T-helper 17 cell (primary cell): ENCODE results near the gene MAST2. TPM values are rescaled to one million over a fixed set of nuclear protein-coding genes. Genes with fewer than 3 reads are reported as not detected.

ENCODE experiments used
- ATAC-seq: fragments of 150-1000 bp; cut with Tn5 transposase; 2 replicates; pipeline ENCODE4 v1.10.0; 2021; ENCODE audit warnings: mild to moderate bottlenecking, moderate library complexity
- DNase-seq, 3 donors: peaks; one replicate each; pipeline versions ENCODE4 v3.0.0 to v3.0.0-alpha.2; 2020 to 2021
- H3K9me3 ChIP-seq: one replicate; pipeline ENCODE4 v1.7.0; 2013; ENCODE audit warnings: low read length, mild to moderate bottlenecking; ENCODE audit not compliant: control insufficient read depth, poor library complexity, severe bottlenecking
- H3K27ac Mint-ChIP-seq: one replicate; pipeline ENCODE4 v1.8.0; 2022; ENCODE audit warnings: mild to moderate bottlenecking, moderate library complexity, mixed read lengths
- H3K27me3 Mint-ChIP-seq: one replicate; pipeline ENCODE4 v1.8.0; 2022; ENCODE audit warnings: mixed read lengths
- H3K36me3 Mint-ChIP-seq: one replicate; pipeline ENCODE4 v1.8.0; 2022; ENCODE audit warnings: low read depth, mixed read lengths
- H3K4me1 Mint-ChIP-seq: one replicate; pipeline ENCODE4 v1.8.0; 2022; ENCODE audit warnings: mild to moderate bottlenecking, mixed read lengths
- H3K4me3 Mint-ChIP-seq: one replicate; pipeline ENCODE4 v1.8.0; 2022; ENCODE audit warnings: mild to moderate bottlenecking, moderate library complexity, mixed read lengths
- total RNA-seq, 4 donors: library from RNA in 2 of 4; stranded (reverse) in 2 of 4; gene quantifications; one replicate each; pipeline ENCODE4 v1.2.3 and lab custom pipeline; 2022 to 2026

Gene MAST2
- total RNA-seq, 2 donors from 2014 or later: 10.0 to 13.7 TPM

DNA sequence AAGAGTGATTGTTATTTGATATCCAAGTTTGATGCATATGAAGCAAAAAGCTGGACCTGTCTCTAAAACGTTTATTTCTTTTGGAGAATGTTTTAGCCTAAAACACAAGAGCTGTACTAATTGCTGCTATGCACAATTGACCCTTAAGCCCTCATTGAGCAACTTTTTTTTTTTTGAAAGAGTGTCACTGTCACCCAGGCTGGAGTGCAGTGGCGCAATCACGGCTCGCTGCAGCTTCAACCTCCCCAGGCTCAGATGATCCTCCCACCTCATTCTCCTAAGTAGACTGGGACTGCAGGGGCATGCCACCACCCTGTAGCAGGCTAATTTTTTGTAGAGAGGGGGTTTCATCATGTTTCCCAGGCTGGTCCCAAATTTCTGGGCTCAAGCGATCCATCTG lies 199.9 kb downstream of the MAST2 start:
- DNase-seq (no peak), ATAC-seq (no peak)
- peaks cover 4% of the 10 kb centered on the region for H3K4me1 Mint-ChIP-seq
- H3K4me3 Mint-ChIP-seq: no peak overlapping the region
- no peak overlapping the region for H3K27ac Mint-ChIP-seq
- no peaks in the 10 kb centered on the region for H3K27me3 Mint-ChIP-seq
- H3K36me3 Mint-ChIP-seq: peaks cover 8% of the 10 kb centered on the region
- H3K9me3 ChIP-seq: no peaks in the 10 kb centered on the region

DNA sequence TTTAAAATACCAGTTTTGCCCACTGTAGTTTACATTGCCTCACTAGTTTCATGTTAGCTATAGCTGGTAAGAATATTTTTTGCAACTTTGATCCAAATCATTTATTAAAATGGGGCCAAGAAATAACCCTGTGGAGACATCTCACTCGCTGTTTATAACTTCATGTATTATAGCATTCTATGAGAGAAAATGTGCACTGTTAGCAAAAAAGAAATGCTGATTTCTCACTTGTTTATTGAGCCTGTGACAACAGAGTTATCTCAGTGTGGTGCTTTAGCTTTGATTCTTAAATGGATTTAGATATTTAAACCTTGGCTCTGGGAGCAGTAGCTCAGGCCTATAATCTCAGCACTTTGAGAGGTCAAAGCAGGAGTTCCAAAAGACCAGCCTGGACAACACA lies 201.1 kb downstream of the MAST2 start:
- peaks cover 10% of the 10 kb centered on the region for H3K36me3 Mint-ChIP-seq
- peaks cover 4% of the 10 kb centered on the region for H3K4me1 Mint-ChIP-seq
- no peaks in the 10 kb centered on the region for H3K27me3 Mint-ChIP-seq
- H3K9me3 ChIP-seq: no peaks in the 10 kb centered on the region
- DNase-seq: no peak
- no peak overlapping the region for H3K4me3 Mint-ChIP-seq
- no peak for ATAC-seq
- no peak overlapping the region for H3K27ac Mint-ChIP-seq

DNA sequence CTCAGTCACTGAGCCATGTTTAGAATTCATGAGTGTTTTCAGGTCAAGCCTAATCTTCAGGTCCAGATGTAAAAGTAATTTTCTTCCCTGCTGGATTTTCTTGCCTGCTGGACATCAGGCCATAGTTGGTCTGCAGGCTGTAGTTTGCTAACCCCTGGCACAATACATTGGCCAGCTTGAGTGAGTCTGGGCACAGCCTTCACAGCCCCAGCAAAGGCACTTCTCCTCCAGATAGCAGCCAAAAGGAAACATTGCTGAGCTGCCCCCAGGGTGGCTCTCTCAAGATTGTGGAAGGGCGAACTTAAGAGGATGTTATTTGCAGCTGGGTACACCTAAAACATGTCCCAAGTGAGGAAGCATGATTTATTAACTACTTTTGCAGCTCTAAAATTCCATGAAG lies 202.2 kb downstream of the MAST2 start:
- ATAC-seq (no peak), DNase-seq (no peak)
- Mint-ChIP-seq H3K36me3 (peaks cover 17% of the 10 kb centered on the region), H3K27ac (no peak overlapping the region), H3K27me3 (no peaks in the 10 kb centered on the region), H3K4me1 (peaks cover 4% of the 10 kb centered on the region), H3K4me3 (no peak overlapping the region)
- no peaks in the 10 kb centered on the region for H3K9me3 ChIP-seq

DNA sequence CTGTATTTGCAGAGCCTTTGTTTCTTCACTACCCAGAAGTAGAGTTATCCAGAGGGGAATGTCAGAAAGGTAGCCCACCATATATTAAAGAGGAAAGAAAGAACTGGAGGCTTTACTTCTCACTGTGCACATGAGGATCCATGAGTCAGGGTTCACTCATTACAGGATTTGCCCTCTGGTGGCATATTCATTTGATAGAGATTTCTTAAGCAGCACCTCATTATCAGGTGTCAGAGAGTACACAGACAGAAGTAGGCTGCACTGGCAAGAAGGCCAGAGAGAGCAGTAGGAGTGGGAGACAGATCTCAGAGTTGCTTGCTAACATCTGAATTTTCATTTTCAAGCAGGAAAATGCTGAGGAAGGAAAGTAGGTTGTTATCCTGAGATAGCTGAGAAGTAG lies 205.2 kb downstream of the MAST2 start:
- DNase-seq (no peak), ATAC-seq (no peak)
- Mint-ChIP-seq H3K4me1 (peaks cover 2% of the 10 kb centered on the region), H3K4me3 (no peak overlapping the region), H3K36me3 (peaks cover 17% of the 10 kb centered on the region), H3K27me3 (no peaks in the 10 kb centered on the region), H3K27ac (no peak overlapping the region)
- no peaks in the 10 kb centered on the region for H3K9me3 ChIP-seq

DNA sequence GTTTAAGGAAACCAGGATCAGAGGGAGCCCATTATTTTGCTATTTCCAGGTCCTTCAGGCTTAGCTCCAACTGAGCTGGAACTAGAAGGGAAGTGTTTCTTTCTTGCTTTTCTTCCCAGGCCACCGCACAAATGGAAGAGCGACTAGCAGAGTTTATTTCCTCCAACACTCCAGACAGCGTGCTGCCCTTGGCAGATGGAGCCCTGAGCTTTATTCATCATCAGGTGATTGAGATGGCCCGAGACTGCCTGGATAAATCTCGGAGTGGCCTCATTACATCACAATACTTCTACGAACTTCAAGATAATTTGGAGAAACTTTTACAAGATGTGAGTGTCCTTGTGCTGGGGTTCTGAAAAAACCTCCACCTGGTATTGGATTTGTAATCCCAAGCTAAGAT lies 207.2 kb downstream of the MAST2 start:
- Mint-ChIP-seq H3K4me3 (no peak overlapping the region), H3K27me3 (no peaks in the 10 kb centered on the region), H3K27ac (no peak overlapping the region), H3K36me3 (peaks cover 17% of the 10 kb centered on the region), H3K4me1 (peaks cover 2% of the 10 kb centered on the region)
- no peak for DNase-seq
- no peak for ATAC-seq
- no peaks in the 10 kb centered on the region for H3K9me3 ChIP-seq

DNA sequence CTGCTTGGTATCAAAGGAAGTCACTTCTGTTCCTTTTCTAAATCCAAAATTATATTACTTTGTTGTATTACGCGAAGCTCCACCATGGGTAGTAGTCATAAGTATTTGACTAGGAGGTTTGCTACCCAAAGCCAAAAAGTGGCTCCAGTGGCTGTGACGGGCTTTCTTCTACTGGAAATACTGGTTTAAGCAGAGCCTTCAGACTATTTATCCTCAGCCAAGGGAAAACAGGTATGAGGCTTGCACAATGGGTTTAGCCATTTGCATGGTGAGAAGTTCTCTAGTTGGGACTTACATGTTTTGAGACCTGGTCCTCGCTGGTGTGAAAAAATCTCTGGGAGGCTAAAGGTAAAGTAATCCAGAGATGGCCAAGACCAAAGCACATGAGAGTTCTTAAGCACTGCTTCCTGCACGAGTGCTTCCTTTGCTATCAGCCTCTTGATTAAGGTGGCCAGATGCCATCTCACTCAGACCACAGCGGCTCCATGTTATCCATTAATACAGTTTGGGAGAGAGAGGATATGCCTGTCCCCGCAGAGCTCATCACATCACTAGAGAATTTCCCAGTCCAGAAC lies 207.8 kb downstream of the MAST2 start:
- Mint-ChIP-seq H3K4me3 (no peak overlapping the region), H3K36me3 (peaks cover 17% of the 10 kb centered on the region), H3K27me3 (no peaks in the 10 kb centered on the region), H3K4me1 (peaks cover 2% of the 10 kb centered on the region), H3K27ac (no peak overlapping the region)
- DNase-seq (no peak), ATAC-seq (no peak)
- no peaks in the 10 kb centered on the region for H3K9me3 ChIP-seq

DNA sequence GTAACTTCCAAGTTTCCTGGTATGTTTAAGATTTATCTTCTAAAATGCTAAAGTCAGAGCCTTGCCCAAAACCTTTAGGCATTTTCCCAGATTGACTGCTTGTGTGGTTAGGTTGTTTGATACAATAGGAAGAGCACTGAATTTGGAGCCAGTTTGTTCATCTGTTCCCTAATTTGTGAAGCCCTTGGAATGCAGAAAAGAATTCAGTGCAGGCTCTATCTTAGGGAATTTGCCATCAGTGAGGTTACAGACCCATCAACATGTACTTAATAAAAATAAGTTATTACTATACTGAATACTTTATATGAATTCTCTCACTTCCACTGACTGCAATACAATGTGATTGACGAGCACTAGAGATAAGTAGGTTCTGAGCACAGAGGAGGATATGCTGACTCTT lies 208.8 kb downstream of the MAST2 start:
- ATAC-seq (no peak), DNase-seq (no peak)
- no peaks in the 10 kb centered on the region for H3K27me3 Mint-ChIP-seq
- peaks cover 13% of the 10 kb centered on the region for H3K36me3 Mint-ChIP-seq
- no peaks in the 10 kb centered on the region for H3K9me3 ChIP-seq
- H3K27ac Mint-ChIP-seq: no peak overlapping the region
- H3K4me1 Mint-ChIP-seq: peaks cover 2% of the 10 kb centered on the region
- H3K4me3 Mint-ChIP-seq: no peak overlapping the region

DNA sequence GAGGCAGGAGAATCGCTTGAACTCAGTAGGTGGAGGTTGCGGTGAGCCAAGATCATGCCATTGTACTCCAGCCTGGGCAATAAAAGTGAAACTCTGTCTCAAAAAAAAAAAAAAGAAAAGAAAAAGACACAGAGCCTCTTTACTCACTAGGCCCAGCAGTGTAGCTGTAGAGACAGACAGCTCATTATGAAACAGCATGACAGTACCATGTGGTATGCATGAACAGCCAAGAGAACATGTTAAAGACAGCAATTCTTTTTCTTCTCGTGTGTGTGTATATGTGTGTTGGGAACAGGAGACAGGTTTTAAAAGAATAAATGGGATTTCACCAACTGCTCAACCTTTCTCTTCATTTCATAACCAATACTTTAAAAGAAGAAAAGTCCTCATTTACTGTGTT lies 210.2 kb downstream of the MAST2 start:
- Mint-ChIP-seq H3K4me1 (no peaks in the 10 kb centered on the region), H3K27me3 (no peaks in the 10 kb centered on the region), H3K4me3 (no peak overlapping the region), H3K27ac (no peak overlapping the region), H3K36me3 (peaks cover 8% of the 10 kb centered on the region)
- DNase-seq (no peak), ATAC-seq (no peak)
- no peaks in the 10 kb centered on the region for H3K9me3 ChIP-seq

DNA sequence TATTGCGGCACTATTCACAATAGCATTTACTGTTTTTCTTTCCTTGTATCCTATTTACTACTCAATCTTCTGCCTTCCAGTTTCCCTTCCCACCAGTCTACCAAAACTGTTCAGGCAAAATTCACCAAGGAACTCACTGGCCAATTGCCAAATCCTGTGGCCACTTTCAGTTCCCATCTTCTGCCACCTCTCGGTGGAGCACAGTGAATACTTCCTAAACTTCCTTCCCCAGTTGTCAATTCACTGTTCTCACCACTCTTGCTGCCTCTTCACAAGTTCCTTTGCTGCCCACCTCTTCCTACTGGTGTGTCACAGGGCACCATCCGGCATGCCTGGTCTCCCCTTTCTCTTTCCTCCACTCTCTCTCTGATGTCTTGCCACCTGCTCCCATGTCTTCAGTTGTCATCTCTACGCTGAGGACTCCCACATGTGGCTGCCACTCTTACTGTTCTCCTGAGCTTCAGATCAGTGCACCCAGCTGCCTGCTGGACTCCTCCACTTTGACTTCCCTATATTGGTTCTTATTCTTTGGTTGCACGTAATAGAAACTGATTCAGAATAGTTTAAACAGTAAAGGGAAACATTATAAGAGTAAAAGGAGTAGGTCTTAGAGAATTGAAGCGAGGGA lies 214.6 kb downstream of the MAST2 start:
- no peak overlapping the region for H3K4me3 Mint-ChIP-seq
- DNase-seq (no peak), ATAC-seq (no peak)
- H3K27me3 Mint-ChIP-seq: no peaks in the 10 kb centered on the region
- no peaks in the 10 kb centered on the region for H3K36me3 Mint-ChIP-seq
- H3K27ac Mint-ChIP-seq: no peak overlapping the region
- no peaks in the 10 kb centered on the region for H3K9me3 ChIP-seq
- H3K4me1 Mint-ChIP-seq: no peaks in the 10 kb centered on the region

DNA sequence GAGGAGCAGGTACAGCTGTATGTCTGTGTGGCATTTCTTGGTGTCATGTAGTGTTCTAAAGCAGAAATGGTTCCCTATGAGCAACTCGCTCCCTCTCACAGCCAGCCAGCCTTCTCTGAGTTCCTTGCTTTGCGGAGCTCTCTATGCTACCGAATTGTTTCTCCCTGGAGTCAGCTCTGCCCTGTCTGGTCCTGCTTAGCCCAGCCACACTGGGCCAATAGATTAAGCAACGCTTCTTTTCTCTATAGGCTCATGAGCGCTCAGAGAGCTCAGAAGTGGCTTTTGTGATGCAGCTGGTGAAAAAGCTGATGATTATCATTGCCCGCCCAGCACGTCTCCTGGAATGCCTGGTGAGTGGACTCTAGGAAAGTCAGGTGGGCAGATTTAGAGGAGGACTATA lies 215.9 kb downstream of the MAST2 start:
- no peak for DNase-seq
- ATAC-seq: no peak
- Mint-ChIP-seq H3K27ac (no peak overlapping the region), H3K27me3 (no peaks in the 10 kb centered on the region), H3K4me3 (no peak overlapping the region), H3K4me1 (no peaks in the 10 kb centered on the region), H3K36me3 (peaks cover 3% of the 10 kb centered on the region)
- H3K9me3 ChIP-seq: no peaks in the 10 kb centered on the region

DNA sequence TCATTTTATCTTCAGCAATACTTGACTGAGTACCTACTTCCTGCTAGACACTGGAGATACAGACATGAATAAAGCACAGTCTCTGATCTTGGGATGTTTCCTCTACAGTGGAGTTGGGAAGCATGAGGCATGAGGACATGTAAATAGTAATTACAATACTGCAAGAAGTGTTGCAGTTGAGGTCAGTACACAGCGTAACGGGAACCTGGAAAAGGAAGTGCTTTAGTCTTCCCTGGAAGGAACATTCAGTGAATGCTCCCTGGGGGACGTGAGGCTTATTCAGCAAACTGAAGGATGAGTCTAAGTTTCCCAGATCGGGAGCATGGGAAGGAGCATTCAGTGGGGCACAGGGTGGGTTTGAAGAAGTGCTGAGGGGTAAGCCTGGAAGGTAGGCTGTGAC lies 216.6 kb downstream of the MAST2 start:
- ATAC-seq (no peak), DNase-seq (no peak)
- Mint-ChIP-seq H3K4me3 (no peak overlapping the region), H3K27me3 (no peaks in the 10 kb centered on the region), H3K36me3 (peaks cover 3% of the 10 kb centered on the region), H3K4me1 (no peaks in the 10 kb centered on the region), H3K27ac (no peak overlapping the region)
- no peaks in the 10 kb centered on the region for H3K9me3 ChIP-seq

DNA sequence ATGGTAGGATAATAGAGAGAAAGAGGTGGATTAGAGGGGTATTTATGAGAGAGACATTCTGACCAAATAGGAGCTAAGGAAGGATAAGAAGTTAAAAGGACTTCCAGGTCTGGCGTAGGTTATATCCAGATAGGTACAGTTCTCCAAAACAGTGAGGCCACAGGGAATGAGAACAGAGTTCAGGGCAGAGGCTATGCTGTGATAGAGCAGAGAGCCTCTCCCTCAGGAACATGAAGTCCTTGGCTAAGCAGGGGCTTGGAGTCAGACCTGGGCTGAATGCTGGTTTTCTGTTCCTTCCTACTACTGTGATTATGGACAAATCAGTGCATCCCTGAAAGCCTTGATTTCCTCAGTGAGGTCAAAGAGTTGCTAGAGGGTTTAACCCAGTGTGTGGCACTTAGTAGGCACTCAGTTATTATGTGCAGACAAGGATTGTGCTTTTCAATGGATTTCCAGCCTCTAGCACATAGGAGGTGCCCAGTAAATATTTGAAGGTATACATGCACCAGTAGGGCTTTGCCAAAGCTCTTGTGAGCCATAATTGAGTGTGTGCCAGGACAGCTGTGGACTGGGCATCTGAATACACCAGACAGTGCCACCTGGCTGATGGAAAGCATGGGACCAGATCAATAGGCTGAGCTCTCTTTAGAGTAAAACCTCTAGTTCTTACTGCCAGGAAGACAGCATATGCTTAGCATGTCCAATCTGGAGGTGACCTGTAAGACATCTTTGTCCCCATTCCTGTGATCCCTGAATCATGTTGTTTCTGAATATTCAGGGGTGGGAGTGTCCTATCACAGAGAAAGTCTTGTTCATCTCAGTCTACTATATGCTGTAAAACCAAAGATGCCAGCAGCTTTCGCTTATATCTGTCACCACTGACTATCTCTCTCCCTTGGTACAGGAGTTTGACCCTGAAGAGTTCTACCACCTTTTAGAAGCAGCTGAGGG lies 217.9 kb downstream of the MAST2 start:
- H3K9me3 ChIP-seq: no peaks in the 10 kb centered on the region
- H3K4me3 Mint-ChIP-seq: no peak overlapping the region
- no peak for ATAC-seq
- DNase-seq: no peak
- peaks cover 3% of the 10 kb centered on the region for H3K4me1 Mint-ChIP-seq
- H3K27me3 Mint-ChIP-seq: no peaks in the 10 kb centered on the region
- peaks cover 3% of the 10 kb centered on the region for H3K36me3 Mint-ChIP-seq
- no peak overlapping the region for H3K27ac Mint-ChIP-seq

DNA sequence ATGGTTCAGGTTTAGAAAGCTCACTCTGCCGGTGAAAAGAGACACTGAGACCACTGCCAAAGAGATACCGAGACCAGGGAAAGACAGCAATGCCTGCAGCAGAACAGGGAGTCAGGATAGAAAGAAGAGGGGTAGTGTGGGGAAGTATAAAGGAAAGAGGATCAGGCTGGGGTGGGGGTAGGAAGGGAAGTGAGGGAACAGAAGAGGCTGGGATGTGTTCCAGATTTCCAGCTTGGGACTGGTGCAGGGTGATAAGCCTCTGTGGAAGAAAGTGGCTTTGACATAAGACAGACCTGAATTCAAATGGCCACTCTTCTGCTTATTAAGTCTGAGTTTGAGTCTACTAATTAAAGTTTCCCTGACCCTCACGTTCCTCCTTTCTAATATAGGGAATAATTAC lies 223.1 kb downstream of the MAST2 start:
- H3K36me3 Mint-ChIP-seq: peaks cover 3% of the 10 kb centered on the region
- ATAC-seq (no peak), DNase-seq (no peak)
- H3K27ac Mint-ChIP-seq: no peak overlapping the region
- H3K27me3 Mint-ChIP-seq: no peaks in the 10 kb centered on the region
- peaks cover 3% of the 10 kb centered on the region for H3K4me1 Mint-ChIP-seq
- H3K9me3 ChIP-seq: no peaks in the 10 kb centered on the region
- no peak overlapping the region for H3K4me3 Mint-ChIP-seq
